Right cardiac atrium (tissue), 5 donors: ENCODE data around the gene SLAMF9. TPM values are rescaled to one million over a fixed set of nuclear protein-coding genes. Genes with fewer than 3 reads are reported as not detected.

Experiments
- ATAC-seq, 2 donors: fragments of 200-7000 bp; cut with Tn5 transposase; one replicate each; pipeline versions ENCODE4 v1.8.0 to v1.9.1; 2020; ENCODE audit warnings: moderate library complexity in 2 of 2, mild to moderate bottlenecking in 1 of 2
- DNase-seq, 3 donors: peaks; one replicate each; pipeline ENCODE4 v3.0.0-alpha.2; 2020
- H3K27ac ChIP-seq: one replicate; pipeline ENCODE4 v1.5.1; 2013; ENCODE audit warnings: mild to moderate bottlenecking, low read length, control low read depth, moderate library complexity
- H3K27me3 ChIP-seq: one replicate; pipeline ENCODE4 v1.6.1; 2013; ENCODE audit not compliant: control insufficient read depth, insufficient read depth
- H3K4me1 ChIP-seq: one replicate; pipeline ENCODE4 v1.6.1; 2013; ENCODE audit warnings: low read length; ENCODE audit not compliant: control insufficient read depth, insufficient read depth
- H3K4me3 ChIP-seq: one replicate; pipeline ENCODE4 v1.5.1; 2013; ENCODE audit warnings: low read length, control low read depth
- H3K9me3 ChIP-seq: one replicate; pipeline ENCODE4 v1.6.1; 2013; ENCODE audit warnings: low read length; ENCODE audit not compliant: control insufficient read depth
- WGBS: extraction: QIAGEN DNeasy Blood & Tissue Kit; methylation state at CpG from one replicate; pipeline ENCODE4 v1.1.7; 2013; 5-methylcytosine and 5-hydroxymethylcytosine counted together
- intact Hi-C, 4 donors: fragments of 100-400 bp; cut with DNase I; formaldehyde crosslinking; loops; one replicate each; pipeline versions ENCODE4 v1.11.0 to v1.14.0; 2022 to 2023
- polyA plus RNA-seq: library from polyadenylated mRNA; stranded (reverse); fragments of 200-250 nt; gene quantifications from one replicate; pipeline ENCODE4 v1.2.3, GENCODE V29; 2013
- total RNA-seq, 4 donors: library from RNA; stranded (reverse); fragmentation: NEBNext Ultra II Directional; extraction: Animal tissue kit (Norgen Biotek cat#: 25700); gene quantifications; one replicate each; pipeline ENCODE4 v1.2.1, GENCODE V29; 2021
- donor health status: healthy with polysubstance abuse.
- donor health status: DM: no; HTN: yes; CAD: no.
- donor health status: DM: no; HTN: no; CAD: no.
- donor health status: DM: no; HTN: yes; CAD: no; lungs with severe emphysema.
- donor health status: DM: yes; HTN: yes; CAD: no.

The SLAMF9 gene
- total and polyA plus RNA-seq, 5 donors = not detected

DNA sequence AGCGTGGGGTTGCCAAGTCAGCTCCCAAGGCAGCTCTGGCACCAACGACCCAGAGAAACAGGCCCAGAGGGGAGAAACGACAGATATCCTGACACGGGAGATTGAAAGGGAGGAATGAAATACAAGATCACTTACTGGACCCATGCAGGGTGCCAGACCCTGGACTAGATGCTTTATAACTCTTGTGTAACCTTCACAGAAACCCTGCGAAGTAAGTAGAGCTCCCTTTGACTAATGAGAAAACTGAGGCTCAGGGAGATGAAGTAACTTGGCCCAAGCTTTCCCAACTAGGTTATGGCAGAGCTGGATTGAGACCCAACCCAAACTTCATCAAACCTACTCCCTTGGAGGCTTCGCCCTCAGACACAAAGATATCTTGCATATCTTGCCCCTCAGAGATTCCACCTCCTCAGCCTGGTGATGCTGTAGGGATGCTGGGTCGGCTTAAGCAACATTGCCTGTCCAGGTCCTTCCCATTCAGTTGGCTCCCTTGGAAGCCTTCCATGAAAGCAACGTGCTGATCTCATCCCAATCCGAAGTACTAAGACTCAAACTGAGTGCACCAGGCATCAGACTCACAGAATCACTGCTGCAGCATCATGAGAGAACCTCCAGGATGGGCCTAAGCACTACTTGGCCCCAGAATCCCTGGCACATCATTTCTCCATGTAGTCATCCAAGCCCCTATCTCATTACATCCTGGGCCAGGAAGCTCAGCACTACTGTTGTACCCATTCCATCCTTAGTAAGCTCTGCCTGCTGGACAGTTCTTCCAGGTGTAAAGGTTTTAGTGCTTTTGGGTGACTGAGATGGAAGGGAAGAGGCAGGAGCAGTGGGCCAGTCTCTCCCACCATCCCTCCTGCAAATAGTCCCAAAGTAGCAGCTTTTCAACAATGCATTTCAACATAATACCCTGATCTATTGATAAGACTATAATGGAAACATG, 7.5 kb downstream of the SLAMF9 start:
- no peaks in the 10 kb centered on the region for H3K9me3 ChIP-seq
- 46% methylated on average over 9 of the region's 9 CpGs for WGBS
- intact Hi-C loops = no loop called here
- DNase-seq = no peak
- no peak overlapping the region for H3K27ac ChIP-seq
- no peak overlapping the region for H3K4me3 ChIP-seq
- H3K4me1 ChIP-seq = no peaks in the 10 kb centered on the region
- no peak for ATAC-seq
- H3K27me3 ChIP-seq = no peaks in the 10 kb centered on the region

DNA sequence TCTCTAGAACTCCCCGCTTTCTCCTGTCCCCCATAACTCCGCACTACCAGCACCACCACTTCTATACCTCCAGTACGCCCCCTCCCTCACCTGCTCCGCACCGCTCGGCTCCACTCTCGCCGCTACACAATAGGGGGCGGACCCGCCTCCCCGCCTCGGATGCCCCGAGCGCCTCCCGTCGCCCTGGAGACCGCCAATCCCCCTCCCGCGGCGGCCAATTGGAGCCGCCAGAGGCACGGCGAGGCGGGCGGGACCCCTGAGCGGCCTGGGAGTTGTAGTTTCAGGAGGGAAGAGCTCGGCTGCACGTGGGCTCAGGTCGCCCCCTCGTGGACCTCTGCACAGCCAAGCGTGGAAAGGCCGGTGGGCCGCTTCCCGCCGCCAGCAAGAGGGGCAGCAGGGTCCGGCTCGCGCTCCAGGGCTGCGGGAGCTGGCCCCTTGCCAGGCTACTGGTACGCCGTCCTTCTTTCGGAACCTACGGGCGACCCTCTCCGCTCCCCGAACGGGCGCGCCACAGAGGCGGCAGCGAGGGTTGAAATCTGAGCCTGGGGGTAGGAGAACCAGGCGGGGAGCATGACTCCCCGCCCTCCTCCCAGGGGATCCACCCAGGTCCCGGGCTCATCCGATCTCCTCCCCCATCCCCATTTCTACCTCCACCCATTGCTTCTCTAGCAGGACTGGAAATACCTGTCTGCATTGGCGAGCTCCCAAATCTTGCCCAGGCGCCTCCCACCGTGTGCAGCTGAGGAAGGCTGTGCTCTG, 8.4 kb downstream of the SLAMF9 start, which contains the start of gene IGSF9:
Gene IGSF9 (minus strand): TSS at position 131 of the 759 bp plus-strand sequence. CDS start 2,159 bp downstream, outside the sequence.
- no peaks in the 10 kb centered on the region for H3K9me3 ChIP-seq
- H3K27ac ChIP-seq = no peak within 1 kb of the TSS
- peak; percentile 91 to 95 (median 95) for DNase-seq
- peak within 1 kb of the TSS; percentile 30 for H3K4me3 ChIP-seq
- WGBS = 2% methylated on average over 58 of the region's 58 CpGs
- H3K4me1 ChIP-seq = no peaks in the 10 kb centered on the region
- intact Hi-C loops = no loop called here
- ATAC-seq = peak; percentile 96 to 98
- H3K27me3 ChIP-seq = no peaks in the 10 kb centered on the region

DNA sequence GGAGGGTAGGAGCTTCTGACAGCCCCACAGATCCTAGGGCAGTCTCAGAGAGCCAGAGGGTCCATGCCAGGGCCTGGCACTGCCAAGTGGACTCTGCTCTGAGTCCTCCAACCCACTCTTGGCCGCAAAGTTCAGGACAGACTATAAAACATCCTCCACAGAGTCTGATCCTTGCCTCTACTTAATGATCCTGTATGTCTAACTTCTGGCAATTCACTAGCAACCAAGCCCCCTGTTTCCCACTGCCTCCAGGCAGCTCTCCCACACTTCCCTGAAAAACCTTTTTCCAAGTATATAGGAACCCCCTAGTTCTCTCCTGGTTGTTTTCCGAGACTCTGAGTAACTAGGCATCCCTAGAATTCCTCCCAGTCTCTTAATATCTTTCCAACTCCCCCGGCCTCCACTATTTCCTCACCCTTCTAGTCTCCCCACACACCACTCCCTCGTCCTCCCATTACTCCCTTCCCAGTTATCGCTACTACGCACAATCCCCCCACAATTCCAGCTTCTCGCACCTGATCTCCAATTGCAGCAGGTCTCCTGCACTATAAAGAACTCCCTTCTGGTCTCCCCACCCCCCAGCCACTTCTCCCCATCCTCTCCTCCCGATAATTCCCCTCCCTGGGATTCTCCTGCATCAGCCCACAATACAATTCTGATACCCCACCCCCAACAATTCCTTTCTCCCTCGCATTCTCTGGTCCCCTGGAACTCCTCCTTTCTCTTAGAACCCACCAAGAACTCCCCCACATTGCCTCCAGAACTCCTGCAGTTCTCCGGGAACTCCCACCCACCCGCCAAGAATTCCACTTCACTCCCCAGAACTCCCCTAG, 9.2 kb downstream of the SLAMF9 start:
- ATAC-seq (no peak), DNase-seq (no peak)
- WGBS = 28% methylated on average over 11 of the region's 11 CpGs
- Histone ChIP-seq H3K4me1 (no peaks in the 10 kb centered on the region), H3K27ac (no peak overlapping the region), H3K4me3 (peak overlapping the region; percentile 30), H3K9me3 (no peaks in the 10 kb centered on the region), H3K27me3 (no peaks in the 10 kb centered on the region)
- intact Hi-C loops = no loop called here

DNA sequence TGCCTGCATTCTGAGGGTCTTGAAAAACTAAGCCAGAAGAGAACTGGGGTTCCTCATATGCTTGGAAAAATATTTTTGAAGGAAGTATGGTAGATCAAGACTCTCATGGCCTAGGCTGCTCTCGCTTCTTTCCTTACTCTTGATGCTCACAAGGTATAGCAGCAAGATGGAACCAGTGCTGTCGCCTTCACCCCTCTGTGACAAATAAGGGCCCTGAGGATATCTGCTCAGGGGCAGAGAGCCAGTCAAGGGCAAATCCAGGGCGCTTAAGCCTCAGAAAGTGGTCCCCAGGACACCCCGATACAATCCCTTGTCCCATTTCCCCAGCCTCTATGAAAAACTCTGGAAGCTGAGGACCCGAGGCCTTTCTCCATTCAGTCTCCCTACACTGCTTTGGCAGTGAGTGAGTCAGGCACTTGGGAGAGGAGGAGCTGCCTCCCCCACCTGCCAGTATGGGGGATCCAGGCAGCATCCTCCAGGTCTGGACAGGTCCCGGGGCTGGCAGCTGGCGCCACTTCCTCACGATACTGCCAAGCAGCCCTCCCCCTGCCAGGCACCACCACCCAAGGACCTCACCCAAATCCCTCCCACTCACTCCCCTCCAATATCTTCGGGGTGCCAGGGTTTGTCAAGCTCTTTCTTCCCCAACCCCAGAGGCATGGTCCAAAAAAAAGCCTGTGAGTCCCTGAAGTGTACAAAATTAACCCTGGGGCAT, 10.0 kb downstream of the SLAMF9 start:
- H3K27me3 ChIP-seq = no peaks in the 10 kb centered on the region
- 82% methylated on average over 9 of the region's 9 CpGs for WGBS
- no peak overlapping the region for H3K27ac ChIP-seq
- ATAC-seq (no peak), DNase-seq (no peak)
- H3K9me3 ChIP-seq = no peaks in the 10 kb centered on the region
- H3K4me1 ChIP-seq = no peaks in the 10 kb centered on the region
- intact Hi-C loops = no loop called here
- no peak overlapping the region for H3K4me3 ChIP-seq

DNA sequence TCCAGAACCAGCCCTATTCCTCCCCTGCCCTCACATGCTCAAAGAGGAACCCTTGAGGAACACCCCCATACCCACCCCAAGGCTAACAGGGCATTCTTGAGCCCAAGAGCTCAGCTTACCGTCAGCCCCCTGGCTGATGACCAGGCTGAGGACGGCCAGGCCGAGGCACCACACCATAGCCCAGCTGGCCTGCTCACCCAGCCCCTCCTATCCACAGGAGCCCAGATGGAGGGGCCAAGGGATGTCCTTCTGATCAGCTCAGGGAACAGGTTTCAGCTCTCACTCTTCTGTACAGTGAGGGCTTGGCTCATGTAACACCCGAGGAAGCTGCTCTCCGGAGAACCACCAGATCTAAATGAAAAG, 10.8 kb downstream of the SLAMF9 start:
- 84% methylated on average over 5 of the region's 5 CpGs for WGBS
- H3K4me1 ChIP-seq = no peaks in the 10 kb centered on the region
- no peaks in the 10 kb centered on the region for H3K27me3 ChIP-seq
- no peak overlapping the region for H3K27ac ChIP-seq
- no peak overlapping the region for H3K4me3 ChIP-seq
- no peak for DNase-seq
- ATAC-seq = no peak
- intact Hi-C loops = no loop called here
- no peaks in the 10 kb centered on the region for H3K9me3 ChIP-seq

DNA sequence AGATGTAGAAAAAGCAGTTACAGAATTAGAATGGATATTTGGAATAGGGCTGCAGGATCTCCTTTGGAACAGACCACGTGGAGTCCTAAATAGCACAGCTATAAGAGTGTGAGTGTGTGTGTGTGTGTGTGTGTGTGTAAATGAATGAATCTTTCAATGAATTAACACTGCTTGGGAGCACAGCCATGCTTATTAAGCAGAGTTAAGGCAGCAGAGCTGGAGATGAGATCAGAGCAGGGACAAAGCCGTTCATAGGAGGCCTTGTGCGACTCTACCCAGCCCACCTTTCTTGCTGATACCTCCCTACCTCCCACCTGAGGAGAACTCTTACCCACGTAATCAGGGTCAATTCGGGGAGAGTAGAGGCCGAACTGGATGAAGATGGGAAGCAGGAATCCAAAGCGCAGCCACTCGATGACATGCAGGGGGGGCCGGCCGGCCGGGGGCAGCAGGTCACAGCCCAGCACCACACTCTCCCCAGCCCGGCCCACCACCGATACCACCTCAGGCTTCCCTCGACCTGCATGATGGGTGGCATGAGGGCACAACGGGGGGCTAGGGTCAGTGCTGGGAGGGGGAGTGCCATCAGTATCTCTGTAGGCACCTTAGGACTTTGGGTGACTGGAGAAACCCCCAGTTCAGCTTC, 11.3 kb downstream of the SLAMF9 start:
- intact Hi-C loops = no loop called here
- no peak overlapping the region for H3K27ac ChIP-seq
- no peaks in the 10 kb centered on the region for H3K9me3 ChIP-seq
- H3K4me3 ChIP-seq = no peak overlapping the region
- no peaks in the 10 kb centered on the region for H3K27me3 ChIP-seq
- WGBS = 91% methylated on average over 15 of the region's 15 CpGs
- DNase-seq (no peak), ATAC-seq (no peak)
- H3K4me1 ChIP-seq = no peaks in the 10 kb centered on the region

DNA sequence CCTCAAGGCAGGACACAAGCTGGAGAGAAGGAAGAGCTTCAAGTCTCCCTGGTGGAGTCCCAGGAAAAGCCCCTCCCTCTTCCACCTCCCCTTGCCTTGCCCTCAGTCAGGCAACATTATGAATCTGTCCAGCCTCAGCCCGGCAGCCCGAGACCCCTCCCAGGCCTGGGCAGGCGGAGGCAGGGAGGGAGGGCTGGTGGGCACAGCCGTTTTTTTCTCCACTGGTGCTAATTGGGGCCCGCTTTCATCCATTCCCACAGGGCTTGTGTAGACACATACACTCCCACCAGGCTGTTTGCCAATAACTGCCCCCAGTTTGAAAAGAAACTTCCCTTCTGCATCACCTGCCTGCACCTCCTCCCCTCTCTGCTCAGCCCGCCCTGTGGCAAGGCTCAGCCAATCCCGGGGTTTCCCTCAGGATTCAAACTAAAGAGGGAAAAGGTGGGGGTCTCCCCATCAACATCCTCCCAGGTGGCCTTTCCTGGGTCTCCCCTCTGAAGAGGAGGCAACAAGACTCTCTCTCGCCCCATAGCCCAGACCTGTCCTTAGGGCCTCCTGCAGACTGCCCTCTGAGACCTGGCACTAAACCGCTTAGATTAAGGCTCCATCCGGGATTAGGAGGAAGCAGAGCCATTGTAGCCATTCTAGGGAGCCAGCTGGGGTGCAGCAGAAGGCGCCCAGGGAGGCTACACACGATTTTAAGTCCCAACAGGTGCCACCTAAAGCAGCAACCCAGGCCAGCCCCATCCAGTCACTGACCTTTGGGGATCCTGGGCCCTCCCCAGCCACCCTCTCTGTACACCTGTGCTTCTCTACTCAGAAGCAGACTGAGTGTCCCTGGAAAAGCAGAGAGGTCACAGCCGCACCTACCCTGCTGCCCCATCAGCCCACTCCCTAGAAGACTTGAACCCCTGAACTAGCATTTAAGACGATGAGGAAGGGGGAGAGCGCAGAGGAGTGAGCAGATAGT, 12.2 kb downstream of the SLAMF9 start:
- H3K4me3 ChIP-seq = no peak overlapping the region
- no peak for DNase-seq
- no peaks in the 10 kb centered on the region for H3K9me3 ChIP-seq
- whole genome bisulfite sequencing = 74% methylated on average over 15 of the region's 15 CpGs
- no peaks in the 10 kb centered on the region for H3K27me3 ChIP-seq
- no peak for ATAC-seq
- no peaks in the 10 kb centered on the region for H3K4me1 ChIP-seq
- no peak overlapping the region for H3K27ac ChIP-seq
- intact Hi-C loops = no loop called here

DNA sequence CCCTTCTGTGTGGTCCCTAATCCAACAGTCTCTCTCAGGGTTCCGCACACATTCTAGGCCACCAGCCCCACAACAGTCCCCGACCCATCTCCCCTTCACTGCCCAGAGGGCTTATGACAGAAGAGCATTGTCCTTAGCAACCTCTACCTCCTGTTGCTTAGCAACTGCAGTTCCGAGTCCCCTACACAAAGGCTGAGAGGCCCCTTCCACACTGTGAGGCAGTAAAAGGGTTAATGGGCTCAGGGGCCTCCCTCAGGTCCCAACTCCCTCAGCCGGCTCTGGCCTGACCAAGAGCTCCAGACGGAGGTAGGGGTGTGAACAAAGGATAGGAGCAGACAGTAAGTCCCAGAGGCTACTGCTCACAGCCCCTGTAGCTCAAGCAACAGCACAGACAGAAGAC, 12.9 kb downstream of the SLAMF9 start:
- DNase-seq (no peak), ATAC-seq (no peak)
- Histone ChIP-seq H3K27me3 (no peaks in the 10 kb centered on the region), H3K4me1 (no peaks in the 10 kb centered on the region), H3K4me3 (no peak overlapping the region), H3K27ac (no peak overlapping the region), H3K9me3 (no peaks in the 10 kb centered on the region)
- WGBS = 73% methylated on average over 5 of the region's 5 CpGs
- intact Hi-C loops = no loop called here

DNA sequence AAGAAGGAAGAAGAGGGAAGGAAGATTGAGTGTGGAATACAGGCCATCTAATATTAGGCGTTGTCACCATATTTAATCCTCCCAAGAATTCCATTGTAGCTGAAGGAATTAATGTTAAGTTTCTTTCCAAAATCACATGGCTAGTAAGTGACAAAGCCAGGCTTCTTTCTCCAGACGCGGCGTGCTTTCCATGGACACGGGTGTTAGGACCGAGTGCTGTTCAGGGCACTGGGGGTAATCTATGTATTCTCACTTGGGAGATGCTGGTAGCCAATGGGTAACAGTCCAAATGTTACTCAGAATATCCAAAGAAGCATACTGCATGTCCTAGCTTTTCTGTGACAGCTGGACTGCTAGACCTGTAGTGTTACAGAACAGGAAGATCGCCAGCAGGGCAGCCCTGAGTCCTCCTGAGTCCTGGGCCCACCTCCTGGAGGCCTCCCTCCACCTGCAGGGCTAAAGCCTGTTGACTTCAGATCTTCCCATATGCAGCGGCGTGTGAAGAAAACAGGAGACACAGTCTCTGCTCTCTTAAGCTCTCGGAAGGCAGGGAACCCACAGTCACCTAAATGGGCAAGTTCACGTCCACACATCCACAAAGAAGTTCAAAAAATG, 13.9 kb downstream of the SLAMF9 start:
- Histone ChIP-seq H3K27ac (no peak overlapping the region), H3K4me3 (no peak overlapping the region), H3K9me3 (no peaks in the 10 kb centered on the region), H3K27me3 (no peaks in the 10 kb centered on the region), H3K4me1 (no peaks in the 10 kb centered on the region)
- no peak for ATAC-seq
- 84% methylated on average over 11 of the region's 11 CpGs for whole genome bisulfite sequencing
- intact Hi-C loops = no loop called here
- DNase-seq = no peak
